Stomach (tissue), 9 donors: ENCODE results near the gene CRISP2. TPM values are rescaled to one million over a fixed set of nuclear protein-coding genes. Genes with fewer than 3 reads are reported as not detected.

Experiments
- DNase-seq, 2 donors: peaks; one replicate each; pipeline versions ENCODE4 v3.0.0 to v3.0.0-alpha.2; 2013 to 2019
- H3K27ac ChIP-seq, 5 donors: fragments of 200-600 bp in 4 of 5; sonication (generic) in 4 of 5; one replicate each; pipeline ENCODE4 v1.5.1; 2013 to 2019; ENCODE audit warnings: mild to moderate bottlenecking in 1 of 5, moderate library complexity in 1 of 5
- H3K27me3 ChIP-seq, 3 donors: fragments of 200-600 bp; sonication (generic); one replicate each; pipeline ENCODE4 v1.5.1; 2017 to 2019; ENCODE audit warnings: mixed run types in 1 of 3
- H3K36me3 ChIP-seq, 4 donors: fragments of 200-600 bp; sonication (generic); 1 replicate in 3 of 4; 2 replicates in 1 of 4; pipeline ENCODE4 v1.5.1; 2016 to 2019
- H3K4me1 ChIP-seq, 4 donors: fragments of 200-600 bp; sonication (generic); one replicate each; pipeline ENCODE4 v1.5.1; 2016 to 2019
- H3K4me3 ChIP-seq, 4 donors: fragments of 200-600 bp; sonication (generic) in 3 of 4; one replicate each; pipeline ENCODE4 v1.5.1; 2016 to 2019; ENCODE audit warnings: mild to moderate bottlenecking in 1 of 4
- H3K9me3 ChIP-seq, 4 donors: fragments of 200-600 bp; sonication (generic); one replicate each; pipeline ENCODE4 v1.5.1; 2016 to 2019
- CTCF ChIP-seq, 7 experiments: fragments of 450-650 bp in 4 of 7; fragments of 200-600 bp in 3 of 7; sonication (generic) in 3 of 7; IDR thresholded peaks; one replicate each; pipeline ENCODE4 v1.5.1; 2016 to 2019; ENCODE audit warnings: antibody characterized with exemption in 7 of 7, control low read depth in 2 of 7, mild to moderate bottlenecking in 1 of 7
- EP300 ChIP-seq: sonication (generic); formaldehyde crosslinking; IDR thresholded peaks from one replicate; pipeline ENCODE4 v1.6.1; 2017; ENCODE audit warnings: antibody characterized with exemption
- POLR2A ChIP-seq, 4 donors: fragments of 450-650 bp; IDR thresholded peaks; one replicate each; pipeline ENCODE4 v1.6.1; 2016; ENCODE audit warnings: antibody characterized with exemption in 4 of 4, control low read depth in 2 of 4, mild to moderate bottlenecking in 1 of 4, moderate library complexity in 1 of 4
- POLR2AphosphoS5 ChIP-seq, 3 donors: sonication (generic); formaldehyde crosslinking; IDR thresholded peaks; one replicate each; pipeline ENCODE4 v1.6.1; 2016; ENCODE audit warnings: antibody characterized with exemption in 3 of 3
- WGBS, 5 donors: extraction: QIAGEN DNeasy Blood & Tissue Kit in 3 of 5; methylation state at CpG; one replicate each; pipeline versions ENCODE4 v1.1.5 to v1.1.7; 2013 to 2018; 5-methylcytosine and 5-hydroxymethylcytosine counted together
- intact Hi-C: fragments of 100-400 bp; cut with DNase I; formaldehyde crosslinking; loops from one replicate; pipeline ENCODE4 v1.15.1; 2023; ENCODE audit warnings: low total_unique reads
- polyA plus RNA-seq, 3 donors: library from polyadenylated mRNA; stranded (reverse); fragments of 200-250 nt; gene quantifications; one replicate each; pipeline ENCODE4 v1.2.3, GENCODE V29; 2013
- total RNA-seq, 5 donors: library from RNA; depleted of rRNA; stranded (reverse); fragments of >200 nt; gene quantifications; one replicate each; pipeline versions ENCODE4 v1.1.0 to v1.2.3, GENCODE V29; 2014 to 2016
- donor health status: healthy with polysubstance abuse.
- donor health status: Bipolar disorder and iron deficiency.
- donor health status: healthy.

The CRISP2 gene
- total and polyA plus RNA-seq, 8 donors, result 0.37 to 0.38 TPM; not detected in 6

- Histone ChIP-seq H3K9me3 (no peaks in the 10 kb centered on the region), H3K4me3 (no peak overlapping the region), H3K27me3 (no peaks in the 10 kb centered on the region), H3K36me3 (no peaks in the 10 kb centered on the region), H3K27ac (no peak overlapping the region), H3K4me1 (peaks cover 0 to 3% (median 0%) of the 10 kb centered on the region in 4 donors)
- TF ChIP-seq POLR2A (IDR thresholded peaks at IDR 0.05) (no peak), POLR2AphosphoS5 (IDR thresholded peaks at IDR 0.05) (no peak), CTCF (IDR thresholded peaks at IDR 0.05) (no peak), EP300 (no peak)
- intact Hi-C loops, result no loop called here
- no peak for DNase-seq
- 74 to 95% (median 88%) methylated on average over 1 of the region's 1 CpG for WGBS, 5 donors
These were observed 51.0 kb downstream of the CRISP2 start for GRCh38 chr6:49662231-49662891.

- Histone ChIP-seq H3K4me3 (no peak overlapping the region), H3K27me3 (no peaks in the 10 kb centered on the region), H3K27ac (no peak overlapping the region), H3K36me3 (no peaks in the 10 kb centered on the region), H3K4me1 (no peaks in the 10 kb centered on the region), H3K9me3 (no peaks in the 10 kb centered on the region)
- 87 to 96% (median 92%) methylated on average over 1 of the region's 1 CpG for WGBS, 5 donors
- TF ChIP-seq CTCF (IDR thresholded peaks at IDR 0.05) (no peak), POLR2AphosphoS5 (IDR thresholded peaks at IDR 0.05) (no peak), EP300 (no peak), POLR2A (IDR thresholded peaks at IDR 0.05) (no peak)
- intact Hi-C loops, result no loop called here
- DNase-seq, result no peak
These were observed 59.4 kb downstream of the CRISP2 start for GRCh38 chr6:49653942-49654341.

- Histone ChIP-seq H3K27ac (no peak overlapping the region), H3K27me3 (no peaks in the 10 kb centered on the region), H3K9me3 (no peaks in the 10 kb centered on the region), H3K4me1 (no peaks in the 10 kb centered on the region), H3K4me3 (no peak overlapping the region), H3K36me3 (no peaks in the 10 kb centered on the region)
- WGBS, 5 donors, result 57 to 72% (median 65%) methylated on average over 2 of the region's 2 CpGs
- TF ChIP-seq POLR2A (IDR thresholded peaks at IDR 0.05), result no peak
- no peak for TF ChIP-seq EP300
- no peak for TF ChIP-seq CTCF (IDR thresholded peaks at IDR 0.05)
- no peak for TF ChIP-seq POLR2AphosphoS5 (IDR thresholded peaks at IDR 0.05)
- intact Hi-C loops, result no loop called here
- DNase-seq, result no peak
These were observed 59.9 kb downstream of the CRISP2 start for GRCh38 chr6:49653438-49653837.

- WGBS, 5 donors, result 72 to 91% (median 76%) methylated on average over 2 of the region's 2 CpGs
- intact Hi-C loops, result no loop called here
These were observed 62.1 kb downstream of the CRISP2 start for GRCh38 chr6:49651239-49651638.

GRCh38 chr6:49649988-49650387 is 63.4 kb downstream of the CRISP2 start:
- no peaks in the 10 kb centered on the region for H3K4me1 ChIP-seq
- H3K27me3 ChIP-seq, result no peaks in the 10 kb centered on the region
- no peak overlapping the region for H3K27ac ChIP-seq
- intact Hi-C loops, result no loop called here
- H3K36me3 ChIP-seq, result no peaks in the 10 kb centered on the region
- TF ChIP-seq CTCF (IDR thresholded peaks at IDR 0.05), result no peak
- TF ChIP-seq POLR2A (IDR thresholded peaks at IDR 0.05), result no peak
- no peak for TF ChIP-seq POLR2AphosphoS5 (IDR thresholded peaks at IDR 0.05)
- TF ChIP-seq EP300, result no peak
- WGBS, 5 donors, result 26 to 63% (median 50%) methylated on average over 1 of the region's 1 CpG
- no peak overlapping the region for H3K4me3 ChIP-seq
- DNase-seq, result no peak
- no peaks in the 10 kb centered on the region for H3K9me3 ChIP-seq

More at GRCh38 chr6:49651239-49651638, 62.1 kb downstream of the CRISP2 start:
- no peaks in the 10 kb centered on the region for H3K27me3 ChIP-seq
- H3K9me3 ChIP-seq, result no peaks in the 10 kb centered on the region
- no peak overlapping the region for H3K27ac ChIP-seq
- no peaks in the 10 kb centered on the region for H3K4me1 ChIP-seq
- no peak for DNase-seq
- TF ChIP-seq POLR2AphosphoS5 (IDR thresholded peaks at IDR 0.05), result no peak
- TF ChIP-seq EP300, result no peak
- H3K4me3 ChIP-seq, result no peak overlapping the region
- H3K36me3 ChIP-seq, result no peaks in the 10 kb centered on the region
